KMS-11 (cell line): ENCODE results near the gene C17orf107.

Experiments used
- H2AFZ ChIP-seq: fragments of 200-600 bp; sonication (generic); 2 replicates; pipeline ENCODE4 v1.6.1; 2016; ENCODE audit warnings: antibody characterized with exemption, mixed run types, low read depth
- H3K27ac ChIP-seq: fragments of 200-600 bp; sonication (generic); 2 replicates; pipeline ENCODE4 v1.6.1; 2016; ENCODE audit warnings: mild to moderate bottlenecking, mixed run types
- H3K27me3 ChIP-seq: fragments of 200-600 bp; sonication (generic); 2 replicates; pipeline ENCODE4 v1.6.1; 2017; ENCODE audit warnings: mild to moderate bottlenecking, low read depth, mixed run types, moderate library complexity; ENCODE audit not compliant: insufficient read depth
- H3K36me3 ChIP-seq: fragments of 200-600 bp; sonication (generic); 2 replicates; pipeline ENCODE4 v1.6.1; 2017; ENCODE audit warnings: mild to moderate bottlenecking, mixed run types; ENCODE audit not compliant: insufficient read depth
- H3K4me1 ChIP-seq: fragments of 200-600 bp; sonication (generic); 2 replicates; pipeline ENCODE4 v1.6.1; 2016; ENCODE audit warnings: mild to moderate bottlenecking, low read depth, mixed run types; ENCODE audit not compliant: poor library complexity, severe bottlenecking
- H3K4me2 ChIP-seq: fragments of 200-600 bp; sonication (generic); 2 replicates; pipeline ENCODE4 v1.7.0; 2016; ENCODE audit warnings: mild to moderate bottlenecking, mixed run types
- H3K4me3 ChIP-seq: fragments of 200-600 bp; sonication (generic); IDR thresholded peaks from 2 replicates; pipeline ENCODE4 v1.6.1; 2017; ENCODE audit warnings: low read depth, low read length, mixed read lengths; ENCODE audit not compliant: insufficient read depth
- H3K79me2 ChIP-seq: fragments of 200-600 bp; sonication (generic); 2 replicates; pipeline ENCODE4 v1.6.1; 2016; ENCODE audit warnings: low read depth, mixed run types; ENCODE audit not compliant: insufficient read depth
- H3K9ac ChIP-seq: fragments of 200-600 bp; sonication (generic); 2 replicates; pipeline ENCODE4 v1.6.1; 2016; ENCODE audit warnings: mild to moderate bottlenecking, mixed run types
- H4K20me1 ChIP-seq: fragments of 200-600 bp; sonication (generic); 2 replicates; pipeline ENCODE4 v1.6.1; 2016; ENCODE audit warnings: mild to moderate bottlenecking, mixed run types; ENCODE audit not compliant: insufficient read depth
- TF ChIP-seq, protein P1 (sequence below): fragments of 200-600 bp; sonication (generic); conservative IDR thresholded peaks from 2 replicates; pipeline ENCODE4 v1.6.1; 2017; ENCODE audit warnings: low read depth, mild to moderate bottlenecking, antibody characterized with exemption, low read length, moderate library complexity, mixed read lengths

C17orf107 gene

DNA sequence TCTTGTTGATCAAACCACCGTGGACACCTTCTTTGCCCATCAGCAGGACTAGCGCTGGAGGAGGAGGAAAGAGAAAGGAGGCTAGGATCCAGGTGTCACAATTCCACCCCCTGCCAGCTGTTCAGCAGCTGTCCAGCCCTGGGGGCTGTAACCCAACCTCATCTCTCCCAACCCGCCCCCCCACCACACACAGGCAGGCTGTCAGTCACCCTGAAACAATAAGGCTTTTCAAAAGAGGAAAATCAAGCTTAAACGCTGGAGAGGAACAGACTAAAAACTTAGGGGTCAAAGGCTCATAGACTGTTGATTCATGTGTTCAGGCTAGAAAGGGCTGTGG is 46.6 kb downstream of the C17orf107 start:
- no peak overlapping the region for H2AFZ ChIP-seq
- no peak overlapping the region for H3K4me3 ChIP-seq
- H3K36me3 ChIP-seq = no peaks in the 10 kb centered on the region
- no peaks in the 10 kb centered on the region for H3K27me3 ChIP-seq
- peaks cover 8% of the 10 kb centered on the region; the same call in 1 of the 2 replicates for H3K79me2 ChIP-seq
- H3K4me2 ChIP-seq = no peak overlapping the region
- H3K9ac ChIP-seq = no peak overlapping the region
- TF ChIP-seq, protein P1, sequence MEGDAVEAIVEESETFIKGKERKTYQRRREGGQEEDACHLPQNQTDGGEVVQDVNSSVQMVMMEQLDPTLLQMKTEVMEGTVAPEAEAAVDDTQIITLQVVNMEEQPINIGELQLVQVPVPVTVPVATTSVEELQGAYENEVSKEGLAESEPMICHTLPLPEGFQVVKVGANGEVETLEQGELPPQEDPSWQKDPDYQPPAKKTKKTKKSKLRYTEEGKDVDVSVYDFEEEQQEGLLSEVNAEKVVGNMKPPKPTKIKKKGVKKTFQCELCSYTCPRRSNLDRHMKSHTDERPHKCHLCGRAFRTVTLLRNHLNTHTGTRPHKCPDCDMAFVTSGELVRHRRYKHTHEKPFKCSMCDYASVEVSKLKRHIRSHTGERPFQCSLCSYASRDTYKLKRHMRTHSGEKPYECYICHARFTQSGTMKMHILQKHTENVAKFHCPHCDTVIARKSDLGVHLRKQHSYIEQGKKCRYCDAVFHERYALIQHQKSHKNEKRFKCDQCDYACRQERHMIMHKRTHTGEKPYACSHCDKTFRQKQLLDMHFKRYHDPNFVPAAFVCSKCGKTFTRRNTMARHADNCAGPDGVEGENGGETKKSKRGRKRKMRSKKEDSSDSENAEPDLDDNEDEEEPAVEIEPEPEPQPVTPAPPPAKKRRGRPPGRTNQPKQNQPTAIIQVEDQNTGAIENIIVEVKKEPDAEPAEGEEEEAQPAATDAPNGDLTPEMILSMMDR = no peak
- H4K20me1 ChIP-seq = no peaks in the 10 kb centered on the region
- no peak overlapping the region for H3K27ac ChIP-seq
- no peaks in the 10 kb centered on the region for H3K4me1 ChIP-seq

DNA sequence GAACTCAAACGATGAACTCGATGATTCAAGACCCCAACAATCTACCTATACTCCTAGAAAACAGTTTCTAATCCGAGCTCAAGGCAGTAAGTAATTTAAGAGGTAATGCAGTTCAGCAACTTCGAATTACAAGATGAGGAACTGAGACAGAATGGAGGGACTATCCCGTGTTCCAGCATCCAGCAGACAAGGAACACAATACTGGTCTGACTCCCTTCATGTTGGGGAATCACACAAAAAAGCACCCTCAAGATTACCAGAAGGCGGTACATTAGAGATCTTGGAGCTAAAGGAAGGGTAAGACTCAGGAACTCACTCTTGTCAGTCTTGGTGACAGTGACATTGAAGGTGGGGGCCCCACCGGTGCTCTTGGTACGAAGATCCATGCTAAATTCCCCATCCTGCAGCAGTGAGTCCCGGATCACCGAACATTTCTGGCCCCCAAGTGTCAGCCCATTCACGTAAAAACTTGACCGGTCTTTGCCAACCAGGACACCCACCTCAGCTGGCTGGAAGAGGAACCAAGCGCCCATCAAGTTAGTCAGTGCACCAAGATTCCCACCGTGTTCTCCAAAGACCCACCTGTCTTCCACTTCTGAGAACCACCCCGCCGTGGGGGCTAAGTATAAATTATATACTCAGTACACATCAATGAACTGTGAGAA is 47.1 kb downstream of the C17orf107 start:
- H3K4me3 ChIP-seq = no peak overlapping the region
- no peaks in the 10 kb centered on the region for H3K27me3 ChIP-seq
- H3K9ac ChIP-seq = no peak overlapping the region; the same call in 1 of the 2 replicates
- H3K36me3 ChIP-seq = no peaks in the 10 kb centered on the region
- no peak overlapping the region for H3K4me2 ChIP-seq
- H4K20me1 ChIP-seq = no peaks in the 10 kb centered on the region
- TF ChIP-seq, protein P1 = no peak
- H3K27ac ChIP-seq = no peak overlapping the region
- no peak overlapping the region for H2AFZ ChIP-seq
- H3K79me2 ChIP-seq = peaks cover 8% of the 10 kb centered on the region; the same call in 1 of the 2 replicates
- no peaks in the 10 kb centered on the region for H3K4me1 ChIP-seq

DNA sequence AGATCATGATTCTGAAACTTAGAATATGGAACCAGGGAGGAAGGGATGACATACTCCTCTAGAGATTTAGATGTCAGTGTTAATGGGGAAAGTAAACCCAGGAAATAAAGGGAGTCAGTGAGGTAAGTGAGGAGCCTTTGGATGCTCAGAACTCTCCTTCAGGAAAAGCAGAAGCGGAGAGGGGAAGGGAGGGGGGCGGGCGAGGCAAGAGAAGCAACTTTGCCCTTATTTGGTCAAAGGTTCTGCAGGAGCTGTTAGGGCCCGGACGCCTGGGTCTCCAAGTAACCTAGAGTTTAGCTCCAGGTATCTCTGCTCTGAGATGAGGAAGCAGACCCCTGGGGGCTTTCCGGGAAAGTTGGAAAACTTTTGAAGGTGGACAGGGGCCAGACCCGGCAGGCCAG is 47.7 kb downstream of the C17orf107 start:
- no peaks in the 10 kb centered on the region for H4K20me1 ChIP-seq
- no peak overlapping the region for H2AFZ ChIP-seq
- H3K4me2 ChIP-seq = no peak overlapping the region
- no peak overlapping the region for H3K27ac ChIP-seq
- H3K4me3 ChIP-seq = no peak overlapping the region
- TF ChIP-seq, protein P1 = no peak
- peaks cover 8% of the 10 kb centered on the region; the same call in 1 of the 2 replicates for H3K79me2 ChIP-seq
- no peaks in the 10 kb centered on the region for H3K27me3 ChIP-seq
- no peaks in the 10 kb centered on the region for H3K4me1 ChIP-seq
- no peak overlapping the region; the same call in 1 of the 2 replicates for H3K9ac ChIP-seq
- no peaks in the 10 kb centered on the region for H3K36me3 ChIP-seq

DNA sequence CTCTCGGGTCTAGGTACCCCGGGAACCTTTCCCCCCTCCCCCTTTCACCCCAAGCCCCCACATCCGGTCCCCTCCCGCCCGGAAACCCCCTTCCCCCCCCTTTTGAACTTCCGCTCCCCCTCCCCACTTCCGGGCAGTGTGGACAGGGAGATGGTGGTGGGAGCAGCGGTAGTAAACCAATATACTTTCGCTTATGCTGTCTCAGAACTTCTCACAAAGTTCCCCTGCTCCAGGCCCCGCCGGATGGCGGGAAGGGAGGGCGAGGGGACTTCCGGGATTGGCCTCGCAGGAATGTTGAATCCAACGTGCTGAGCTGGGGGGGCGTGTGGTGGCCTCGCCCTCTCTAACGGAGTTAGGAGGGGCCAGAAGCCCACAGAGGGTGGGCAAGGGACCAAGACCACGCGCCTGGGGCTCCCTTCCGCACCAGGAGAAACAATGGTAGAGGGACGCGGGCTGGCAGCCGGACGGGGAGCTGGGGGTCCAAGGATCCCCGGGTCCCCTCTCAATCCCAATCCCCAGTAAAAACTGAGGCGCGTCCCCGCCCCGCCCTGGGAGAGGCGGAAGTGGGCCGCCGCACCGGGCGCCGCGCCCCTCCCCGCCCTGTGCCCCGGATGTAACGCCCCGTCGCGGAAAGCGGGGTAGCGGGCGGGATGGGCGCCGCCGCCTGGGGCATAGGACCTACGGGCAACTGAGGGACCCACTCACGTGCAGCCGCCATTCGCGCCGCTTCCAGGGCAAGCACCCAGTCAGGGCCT is 48.3 kb downstream of the C17orf107 start:
- Histone ChIP-seq H3K4me1 (no peaks in the 10 kb centered on the region), H3K4me2 (no peak overlapping the region), H3K4me3 (no peak overlapping the region), H3K27me3 (no peaks in the 10 kb centered on the region), H3K79me2 (peaks cover 8% of the 10 kb centered on the region; the same call in 1 of the 2 replicates), H3K27ac (peak overlapping the region; percentile 58), H3K36me3 (no peaks in the 10 kb centered on the region), H4K20me1 (no peaks in the 10 kb centered on the region), H2AFZ (no peak overlapping the region), H3K9ac (peak overlapping the region; percentile 65; the same call in 1 of the 2 replicates)
- TF ChIP-seq, protein P1 = no peak
